ENCODE measurements around the gene BACE2.
"Not testable (repeated sequence)": the region's sequence is repeated elsewhere in the genome, so short reads cannot be mapped to it uniquely, and the experiment has no call there.

The BACE2 gene

DNA sequence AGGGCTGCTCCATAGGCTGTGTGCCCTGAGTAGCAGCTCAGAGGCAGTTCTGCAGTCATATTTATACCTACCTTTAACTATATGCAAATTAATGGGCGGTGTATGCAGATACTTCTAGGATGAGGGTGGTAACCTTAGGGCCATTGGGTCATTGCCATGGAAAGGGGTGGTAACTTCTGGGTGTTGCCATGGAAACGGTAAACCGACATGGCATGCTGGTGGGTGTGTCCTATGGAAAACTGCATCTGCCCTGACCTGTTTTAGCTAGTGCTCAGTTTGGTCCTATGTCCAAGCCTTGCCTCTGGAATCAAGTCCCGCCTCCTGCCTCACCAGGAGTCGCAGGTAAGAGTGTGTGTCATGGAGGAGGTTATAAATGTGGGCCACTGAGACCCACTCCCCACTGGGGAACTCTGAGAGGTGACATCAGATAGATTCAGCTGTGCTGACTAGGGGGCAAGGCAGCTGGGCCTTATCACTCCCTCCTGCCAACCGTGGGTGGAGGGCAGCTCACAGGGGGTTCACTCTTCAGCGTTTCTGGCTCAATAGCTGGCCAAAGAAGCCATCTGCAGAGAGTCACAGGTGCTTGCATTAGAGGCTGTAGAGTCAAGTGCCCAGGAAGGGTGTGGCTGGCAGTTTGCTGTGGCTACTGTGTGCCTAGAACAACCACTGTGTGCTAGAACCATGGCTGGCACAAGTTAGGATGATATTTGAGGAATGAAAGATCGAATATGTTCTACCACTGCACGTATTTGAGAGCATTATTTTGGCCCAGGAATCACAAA lies 19.0 kb downstream of the BACE2 start:
- no peak for DNase-seq

DNA sequence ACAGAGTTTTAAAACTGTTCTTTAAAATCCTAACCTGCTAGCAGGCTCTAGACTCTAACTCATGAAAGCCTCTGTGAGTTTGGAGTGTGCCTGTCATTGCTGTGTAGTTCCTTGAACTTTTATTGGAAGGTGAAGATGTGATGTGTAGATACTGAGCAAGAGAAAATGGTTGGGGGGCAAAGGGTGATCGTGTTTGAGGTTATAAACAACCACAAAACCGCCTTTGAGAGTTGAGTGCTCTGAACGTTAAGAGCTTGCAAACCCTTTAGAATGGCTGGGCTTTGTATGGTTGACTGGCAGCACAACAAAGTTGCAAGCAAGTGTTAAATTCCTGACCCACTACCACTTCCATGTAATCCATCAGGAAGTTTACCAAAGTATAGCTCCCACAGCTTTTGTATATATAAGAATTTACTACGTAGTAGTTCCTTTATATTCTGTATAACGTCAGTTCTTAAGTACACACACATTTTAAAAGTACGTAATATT lies 19.6 kb downstream of the BACE2 start:
- DNase-seq, result no peak

DNA sequence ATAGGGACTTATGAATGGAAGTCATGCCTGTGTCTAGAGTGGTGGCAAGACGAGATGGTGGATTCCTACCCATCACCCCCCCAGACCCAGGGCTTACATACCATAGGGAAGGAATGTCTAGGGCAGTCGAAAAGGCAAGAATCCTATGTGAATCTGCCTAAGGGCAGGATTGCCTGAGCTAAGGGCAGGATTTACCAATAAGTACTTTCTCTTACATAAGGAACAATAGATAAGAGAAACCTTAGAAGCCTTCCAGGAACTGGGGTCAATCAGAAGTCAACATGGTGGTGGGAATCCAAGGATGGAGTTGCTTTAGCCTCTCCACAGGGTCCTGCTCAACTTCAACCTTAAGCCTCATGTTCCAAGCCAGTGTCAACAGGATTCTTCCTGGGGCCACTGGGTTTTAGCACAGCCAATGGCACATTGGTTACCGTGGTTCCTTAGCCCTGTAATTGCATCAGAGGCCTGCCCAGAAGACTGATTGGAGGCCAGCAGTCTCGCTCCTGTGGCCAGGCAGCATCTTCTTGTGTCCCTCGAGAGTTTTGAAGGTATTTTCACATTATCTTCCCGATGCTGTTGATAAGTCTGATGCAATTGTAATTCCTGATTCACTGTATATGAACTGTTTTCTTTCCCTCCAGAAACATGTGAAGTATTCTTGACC lies 20.7 kb downstream of the BACE2 start:
- DNase-seq, result no peak

DNA sequence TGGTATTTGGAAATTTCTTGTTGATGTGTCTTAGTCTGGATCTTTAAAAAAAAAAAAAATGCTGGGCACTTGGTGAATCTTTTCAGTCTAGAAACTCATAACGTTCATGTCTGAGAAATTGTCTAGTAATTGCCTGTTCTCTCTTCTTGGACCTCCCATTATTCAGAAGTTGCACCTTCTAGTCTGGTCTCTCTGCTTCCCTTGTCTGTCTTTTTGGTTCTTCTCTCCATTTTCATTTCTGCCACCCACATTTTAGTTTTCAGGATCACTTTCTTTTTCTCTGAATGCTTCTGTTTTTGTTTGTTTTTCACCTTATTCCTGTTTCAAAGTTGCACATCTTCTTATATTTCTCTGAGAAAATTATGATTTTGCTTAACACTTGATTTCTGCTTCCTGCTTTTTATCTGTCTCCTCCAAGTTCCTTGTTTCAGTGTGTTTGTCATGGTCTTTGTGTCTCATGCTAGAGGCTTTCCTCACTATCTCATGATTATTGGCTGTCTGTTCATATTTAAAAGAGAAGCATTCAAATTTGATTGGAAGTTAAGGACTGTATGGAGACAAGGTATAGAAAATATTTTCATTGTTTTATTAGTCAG lies 21.3 kb downstream of the BACE2 start:
- no peak for DNase-seq

DNA sequence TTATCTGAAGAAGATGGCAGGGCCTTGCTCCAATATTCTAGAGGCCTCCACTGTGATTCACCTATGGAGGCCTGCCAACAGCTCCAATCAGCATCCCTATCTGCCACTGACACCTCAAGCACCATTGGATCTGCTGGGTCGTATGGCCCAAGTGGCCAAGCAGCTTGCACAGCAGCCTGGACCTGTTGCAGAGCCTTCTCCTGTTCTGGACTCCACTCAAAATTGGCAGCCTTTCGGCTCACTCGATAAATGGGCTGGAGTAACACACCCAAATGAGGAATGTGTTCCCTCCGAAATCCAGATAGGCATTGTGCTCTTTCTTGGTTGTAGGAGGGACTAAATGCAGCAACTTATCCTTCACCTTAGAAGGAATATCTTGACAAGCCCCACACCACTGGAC lies 24.6 kb downstream of the BACE2 start:
- DNase-seq, result not testable (repeated sequence)

DNA sequence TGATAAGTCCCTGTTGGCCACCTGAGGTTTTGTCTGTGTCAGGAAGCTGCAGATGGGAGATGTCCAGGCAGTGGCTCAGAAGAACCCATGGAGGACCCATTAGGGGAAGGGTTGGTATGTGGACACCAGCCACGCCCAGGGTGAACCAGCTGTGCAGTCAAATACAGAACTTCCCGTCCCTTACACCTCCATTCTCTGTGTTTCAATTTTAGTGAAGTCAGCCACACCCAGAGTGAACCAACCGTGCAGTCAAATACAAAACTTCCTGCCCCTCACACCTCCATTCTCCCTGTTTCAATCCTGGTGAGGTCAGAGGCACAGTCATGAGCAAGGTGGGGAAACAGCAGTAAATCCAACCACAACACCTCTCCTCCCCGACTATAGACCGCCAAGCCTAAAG lies 27.4 kb downstream of the BACE2 start:
- no peak for DNase-seq

DNA sequence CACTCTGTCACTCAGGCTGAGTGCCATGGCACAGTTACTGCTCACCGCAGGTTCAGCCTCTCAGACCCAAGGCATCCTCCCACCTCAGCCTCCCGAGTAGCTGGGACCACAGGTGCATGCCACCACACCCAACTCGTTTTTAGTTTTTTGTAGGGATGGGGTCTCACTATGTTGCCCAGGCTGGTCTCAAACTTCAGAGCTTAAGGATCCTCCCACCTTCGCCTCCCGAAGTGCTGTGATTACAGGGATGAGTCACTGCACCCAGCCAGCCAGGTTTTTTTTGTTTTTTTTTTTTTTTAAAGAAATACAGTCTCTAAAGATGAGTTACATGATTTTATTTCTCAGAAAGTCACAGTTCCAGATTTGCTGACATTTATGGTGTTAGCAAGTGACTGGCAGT lies 29.0 kb downstream of the BACE2 start:
- no peak for DNase-seq

DNA sequence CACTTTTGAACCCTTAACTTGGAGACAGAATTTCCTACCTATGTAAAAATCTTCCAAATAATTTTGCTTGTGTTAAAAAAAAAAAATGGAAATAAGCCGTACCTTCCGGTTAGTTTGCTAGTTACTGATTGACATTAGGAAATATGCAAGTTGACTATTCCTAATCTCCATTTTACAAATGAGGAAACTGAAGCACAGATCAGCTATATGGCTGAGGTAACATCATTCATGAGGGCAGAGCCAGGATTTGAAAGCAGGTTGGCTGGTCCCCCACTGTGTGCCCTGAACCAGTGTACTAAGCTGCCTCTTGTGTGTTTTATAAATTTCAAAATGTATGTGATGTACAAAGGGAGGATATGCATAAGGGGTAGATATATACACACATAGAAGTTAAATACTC lies 29.6 kb downstream of the BACE2 start:
- no peak for DNase-seq

DNA sequence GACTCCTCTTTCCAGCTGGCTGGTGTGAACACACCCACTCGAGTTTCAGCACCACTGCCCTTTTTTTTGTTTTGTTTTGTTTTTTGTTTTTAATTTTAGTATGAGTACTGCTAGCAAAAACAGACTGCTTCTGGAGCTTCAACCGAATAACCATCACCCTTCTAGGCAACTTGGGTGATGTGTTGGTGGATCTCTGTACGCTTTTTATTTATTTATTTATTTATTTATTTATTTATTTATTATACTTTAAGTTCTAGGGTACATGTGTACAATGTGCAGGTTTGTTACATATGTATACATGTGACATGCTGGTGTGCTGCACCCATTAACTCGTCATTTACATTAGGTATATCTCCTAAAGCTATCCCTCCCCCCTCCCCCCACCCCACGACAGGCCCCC lies 30.7 kb downstream of the BACE2 start:
- DNase-seq, result not testable (repeated sequence)

DNA sequence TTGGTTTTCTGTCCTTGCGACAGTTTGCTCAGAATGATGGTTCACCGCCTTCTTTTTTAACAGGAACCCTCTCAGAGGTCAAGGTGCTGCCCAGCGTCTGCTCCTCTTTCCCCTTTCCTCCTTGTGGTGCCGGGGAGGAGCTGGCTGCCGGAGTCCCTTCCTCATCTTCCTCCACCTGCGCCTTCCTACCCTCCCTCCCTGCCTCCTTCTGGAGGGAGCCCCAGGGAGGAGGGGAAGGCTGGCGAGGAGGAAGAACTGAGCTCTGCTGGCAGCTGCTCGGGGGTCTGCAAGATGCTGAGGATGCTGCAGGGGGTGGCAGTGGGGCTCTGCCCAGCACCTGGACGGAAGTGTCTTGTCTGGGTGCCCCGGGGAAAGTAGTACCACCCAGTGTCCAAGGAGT lies 31.2 kb downstream of the BACE2 start:
- DNase-seq, result no peak

DNA sequence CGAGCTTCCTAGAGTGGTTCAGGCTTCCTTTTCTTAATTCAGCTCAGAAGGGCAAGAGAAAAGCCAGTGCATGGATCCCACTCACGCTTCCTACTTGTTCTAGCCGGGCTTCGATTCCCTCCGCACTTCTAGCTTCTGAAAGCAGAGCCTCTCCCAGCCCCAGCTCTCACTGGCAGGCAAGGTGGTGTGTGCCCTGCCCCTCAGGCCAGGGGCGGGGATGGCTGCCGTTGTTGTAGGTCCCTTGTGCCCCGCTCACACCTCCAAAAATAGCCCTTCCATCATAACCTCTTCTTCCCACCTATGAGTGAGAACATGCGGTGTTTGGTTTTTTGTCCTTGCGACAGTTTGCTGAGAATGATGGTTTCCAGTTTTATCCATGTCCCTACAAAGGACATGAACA lies 31.6 kb downstream of the BACE2 start:
- no peak for DNase-seq

DNA sequence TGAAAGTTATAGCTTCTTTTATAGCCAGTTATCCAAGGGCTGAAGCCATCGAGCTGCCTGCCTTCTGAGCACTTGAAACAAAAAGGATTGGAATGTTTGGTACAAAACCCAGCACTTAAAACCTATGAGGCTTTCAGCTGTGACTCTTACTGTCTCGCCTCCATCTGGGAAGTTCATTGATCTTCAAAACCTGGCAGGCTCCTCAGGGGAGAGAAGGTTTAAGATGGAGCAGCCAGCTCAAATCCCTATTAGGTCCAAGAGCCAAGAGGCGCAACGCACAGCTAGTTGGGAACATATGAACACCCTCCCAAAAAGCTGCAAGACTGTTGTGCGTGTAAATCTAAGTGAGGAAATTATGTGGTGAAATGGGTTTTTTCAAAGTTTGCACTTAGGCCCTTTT lies 33.4 kb downstream of the BACE2 start:
- DNase-seq, result no peak

DNA sequence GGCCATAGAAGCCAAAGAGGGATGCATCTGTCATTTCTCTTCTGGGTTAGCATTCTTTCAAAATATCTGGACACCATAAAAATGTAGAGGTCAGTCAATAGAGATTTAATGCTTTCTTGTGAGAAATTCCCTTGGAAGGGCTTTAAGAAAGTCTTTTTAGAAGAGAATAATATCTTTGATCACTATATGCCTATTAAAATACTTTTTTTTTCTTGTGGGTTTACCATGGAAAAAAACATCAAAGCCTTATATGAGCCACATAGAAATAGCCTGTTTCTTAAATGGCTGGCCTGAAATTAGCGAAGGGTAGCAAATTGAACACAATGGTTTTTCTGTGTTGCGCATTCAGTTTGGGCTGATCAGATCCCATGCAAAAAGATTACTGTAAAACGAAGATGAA lies 36.8 kb downstream of the BACE2 start:
- no peak for DNase-seq

DNA sequence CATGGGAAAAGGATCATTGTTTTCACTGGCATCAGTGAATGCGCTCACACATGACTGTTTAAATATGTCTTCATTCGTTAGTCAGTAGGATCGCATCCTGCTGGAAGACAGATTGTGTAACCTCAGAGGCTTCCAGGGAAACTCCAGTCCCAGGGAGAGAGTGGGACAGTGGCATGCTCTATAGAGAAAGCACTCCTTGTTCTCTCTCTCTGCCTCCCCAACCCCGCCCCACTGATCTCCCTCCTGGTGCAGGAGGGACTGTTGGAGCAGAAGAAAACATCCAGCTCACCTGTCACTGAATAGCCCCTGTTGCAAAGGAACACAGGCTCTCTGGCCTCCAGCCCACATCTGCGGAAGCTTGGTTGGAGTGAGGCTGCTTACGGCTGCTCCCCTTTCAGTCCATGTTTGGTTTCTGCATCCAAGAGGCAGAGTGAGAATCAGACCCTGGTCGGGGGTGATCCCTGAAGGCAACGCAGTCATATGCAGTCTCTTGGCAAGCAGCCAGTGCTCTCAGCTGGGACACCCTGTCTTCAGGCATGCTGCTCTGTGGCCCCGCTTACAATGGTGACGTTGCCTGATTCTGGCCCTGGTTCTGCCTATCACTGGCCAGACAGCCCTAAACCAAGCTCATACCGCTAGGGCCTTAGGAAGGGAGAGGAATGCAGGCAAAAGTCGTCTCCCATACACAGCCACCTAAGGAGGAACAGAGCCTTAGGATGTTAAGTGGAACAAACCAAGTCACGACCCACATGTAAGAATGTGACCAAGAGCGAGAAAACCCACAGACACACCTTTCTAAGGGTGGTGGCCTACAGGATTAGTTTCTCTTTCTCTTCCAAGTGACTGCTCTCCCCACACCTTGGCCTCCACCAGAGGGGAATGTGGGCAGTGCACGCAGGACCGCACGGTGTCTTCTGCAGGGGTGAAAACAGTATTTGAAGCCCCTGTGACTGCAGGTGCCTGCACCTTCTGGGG lies 39.7 kb downstream of the BACE2 start:
- DNase-seq, result no peak

DNA sequence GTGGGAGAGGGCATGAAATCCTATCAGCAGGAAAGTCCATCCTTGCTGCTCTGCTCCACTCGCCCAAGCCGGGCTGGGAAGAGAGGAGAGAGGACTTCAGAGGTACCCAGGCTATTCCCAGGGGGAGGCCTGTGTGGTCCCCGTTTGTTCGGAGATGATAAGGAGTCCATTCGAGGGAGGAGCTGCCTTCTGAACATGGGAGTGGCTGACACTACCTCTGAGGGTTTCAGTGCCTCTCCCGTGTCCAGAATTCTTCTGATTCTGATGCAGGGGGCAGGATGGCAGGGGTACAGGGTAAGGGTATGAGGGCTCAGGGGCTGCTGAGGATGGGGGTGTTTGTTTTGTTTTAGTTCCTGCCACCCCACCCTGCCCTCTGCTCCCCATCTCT lies 40.4 kb downstream of the BACE2 start:
- no peak for DNase-seq

DNA sequence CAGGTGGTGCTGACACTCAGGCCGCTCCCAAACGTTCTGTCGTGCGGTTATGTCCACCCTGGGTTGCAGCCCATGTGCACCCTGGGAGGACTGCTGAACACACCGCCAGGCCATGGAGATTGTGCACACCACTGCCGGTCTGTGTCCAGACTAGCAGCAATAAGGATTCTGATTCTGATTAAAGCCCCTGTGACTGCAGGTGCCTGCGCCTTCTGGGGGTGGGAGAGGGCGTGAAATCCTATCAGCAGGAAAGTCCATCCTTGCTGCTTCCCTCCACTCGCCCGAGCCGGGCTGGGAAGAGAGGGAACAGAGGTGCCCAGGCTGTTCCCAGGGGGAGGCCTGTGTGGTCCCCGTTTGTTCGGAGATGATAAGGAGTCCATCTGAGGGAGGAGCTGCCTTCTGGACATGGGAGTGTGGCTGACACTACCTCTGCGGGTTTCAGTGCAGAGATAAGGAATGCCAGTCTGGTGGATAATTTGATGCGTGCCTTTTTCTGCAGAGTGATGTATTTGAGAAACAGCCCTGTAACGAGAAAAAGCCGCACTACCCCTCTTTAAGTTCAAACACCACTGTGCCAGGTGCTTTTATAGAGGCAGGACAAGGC lies 41.2 kb downstream of the BACE2 start:
- no peak for DNase-seq

DNA sequence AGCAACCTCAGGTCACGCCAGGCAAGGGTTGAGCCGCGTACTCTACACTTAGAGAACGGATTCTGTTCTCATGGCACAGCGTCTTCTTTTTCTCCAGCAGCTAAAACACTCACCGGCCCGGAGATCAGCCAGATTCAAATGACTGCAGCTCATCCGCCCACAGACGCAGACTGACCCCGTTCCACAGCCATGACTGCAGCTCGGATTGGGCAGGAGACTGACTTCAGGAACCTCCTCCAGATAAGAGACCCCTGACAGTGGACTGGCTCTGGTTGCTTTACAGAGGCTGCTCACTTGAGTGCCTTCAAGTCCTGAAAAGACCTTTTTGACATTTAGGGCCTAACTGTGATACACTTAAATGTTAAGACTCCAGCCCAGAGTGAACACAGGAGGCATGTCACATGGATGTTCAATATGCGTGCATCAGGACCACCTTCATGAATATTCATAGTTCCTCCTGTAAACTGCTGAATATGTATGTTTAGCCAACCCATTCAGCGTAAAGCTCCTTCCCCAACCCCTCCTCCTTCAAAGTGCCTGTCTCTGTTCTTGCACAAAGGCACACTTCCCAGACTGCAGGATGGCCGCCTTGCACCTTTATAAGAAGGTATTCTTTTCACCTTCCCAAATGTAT lies 42.6 kb downstream of the BACE2 start:
- no peak for DNase-seq

DNA sequence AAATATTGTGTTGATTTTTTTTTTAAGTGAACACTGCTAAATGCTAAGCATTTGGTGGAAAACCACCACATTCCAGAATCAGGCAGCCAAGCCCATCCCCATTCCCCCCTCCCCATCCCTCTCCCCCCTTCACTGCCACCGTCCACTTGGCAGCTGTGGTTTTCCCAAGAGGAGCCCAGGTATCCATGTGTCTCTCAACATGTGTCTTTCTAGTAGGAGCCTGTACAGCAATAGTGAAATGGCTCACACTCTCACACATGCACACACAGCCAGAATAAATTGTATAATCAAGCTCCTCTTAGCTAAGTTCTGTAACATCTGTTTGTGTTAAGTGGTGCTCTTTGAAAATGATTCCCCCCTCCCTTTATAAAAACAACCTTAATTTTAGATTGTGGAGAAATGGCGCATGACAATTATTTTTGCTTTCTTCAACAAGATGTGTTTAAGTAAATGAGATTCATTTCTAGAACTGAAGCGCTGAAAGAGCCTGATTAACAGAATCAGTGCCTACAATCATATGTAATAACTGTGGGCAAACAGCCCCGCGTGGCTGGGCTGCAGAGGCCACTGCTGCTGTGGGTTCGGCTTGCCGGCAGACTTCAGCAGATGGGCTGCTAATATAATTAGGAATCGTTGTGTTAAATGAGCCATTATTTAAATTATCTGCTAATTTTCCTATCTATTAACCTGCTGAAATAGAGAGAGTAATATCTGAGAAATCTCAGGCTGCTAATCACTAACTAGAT lies 43.3 kb downstream of the BACE2 start:
- no peak for DNase-seq

DNA sequence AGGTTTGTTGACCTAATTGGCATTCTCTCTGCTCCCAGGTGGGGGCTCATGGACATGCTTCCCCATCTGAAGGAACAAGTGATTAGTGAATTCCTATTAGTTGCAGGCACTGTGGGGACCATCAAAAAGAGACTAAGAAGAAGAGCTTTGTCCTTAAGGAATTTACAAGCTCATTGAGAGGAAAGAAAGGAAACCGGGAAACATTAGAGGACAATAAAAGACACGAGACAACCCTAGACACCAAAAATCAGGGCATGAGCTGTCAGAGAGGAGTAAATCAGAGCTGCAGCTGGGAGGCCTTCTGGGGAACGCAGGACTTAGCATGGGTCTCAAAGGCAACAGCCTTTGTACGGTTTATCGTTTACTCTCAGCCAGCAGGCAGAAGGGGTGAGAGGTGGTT lies 45.1 kb downstream of the BACE2 start:
- no peak for DNase-seq

DNA sequence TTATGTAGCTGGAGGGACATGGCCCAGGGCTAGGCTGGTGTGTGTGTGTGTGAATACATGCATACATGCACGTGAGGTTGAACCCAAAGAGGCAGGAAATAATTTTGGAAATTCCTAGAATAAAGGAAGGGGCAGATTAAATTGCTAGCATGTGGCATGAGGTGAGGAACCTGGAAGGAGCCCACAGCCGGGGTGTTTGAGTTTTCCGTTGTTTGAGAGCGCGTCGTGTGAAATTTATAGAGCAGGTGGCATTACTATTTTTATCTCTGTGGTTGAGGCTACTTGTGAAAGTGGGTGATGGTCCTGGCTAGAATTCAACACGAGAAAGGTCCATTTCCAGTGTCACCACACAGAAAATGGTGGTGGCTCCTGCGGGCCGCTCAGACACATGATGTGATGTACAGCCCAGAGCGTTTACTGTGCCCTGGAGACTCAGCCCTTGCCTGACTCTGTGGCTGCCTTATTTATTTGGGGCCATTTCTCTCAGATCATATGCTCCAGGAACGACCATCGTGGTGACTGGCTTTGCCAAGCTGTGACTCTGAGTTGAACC lies 48.0 kb downstream of the BACE2 start:
- DNase-seq, result no peak

DNA sequence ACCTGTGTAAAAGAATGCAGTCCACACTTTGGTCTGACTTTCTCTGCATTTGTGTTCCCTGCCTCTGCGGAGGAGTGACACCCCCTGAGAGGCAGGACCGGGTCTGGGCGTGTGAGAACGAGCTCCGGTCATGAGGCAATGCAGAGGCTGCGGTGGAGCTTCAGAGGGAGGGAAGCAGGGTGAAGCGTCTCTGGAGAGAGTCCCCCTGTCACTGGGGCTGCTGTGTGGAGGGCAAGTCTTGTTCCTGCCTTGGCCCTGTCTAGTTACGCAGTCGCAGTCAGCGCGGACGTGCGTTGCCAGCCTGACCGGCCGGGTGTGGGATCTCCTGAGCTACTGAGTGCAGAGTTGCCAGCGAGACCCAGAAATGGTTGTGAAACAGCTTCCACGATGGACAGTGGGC lies 48.5 kb downstream of the BACE2 start:
- no peak for DNase-seq

Data from stimulated activated CD4-positive, alpha-beta T cell treated with anti-CD3 and anti-CD28 coated beads, Interleukin-2, amount 100 ng/mL, for 24 hours (primary cell).